Central memory CD4-positive, alpha-beta T cell (primary cell): ENCODE results near the gene KRTAP9-7.

Experiments
- DNase-seq: peaks from one replicate; pipeline ENCODE4 v3.0.0; 2022

KRTAP9-7 gene

DNA sequence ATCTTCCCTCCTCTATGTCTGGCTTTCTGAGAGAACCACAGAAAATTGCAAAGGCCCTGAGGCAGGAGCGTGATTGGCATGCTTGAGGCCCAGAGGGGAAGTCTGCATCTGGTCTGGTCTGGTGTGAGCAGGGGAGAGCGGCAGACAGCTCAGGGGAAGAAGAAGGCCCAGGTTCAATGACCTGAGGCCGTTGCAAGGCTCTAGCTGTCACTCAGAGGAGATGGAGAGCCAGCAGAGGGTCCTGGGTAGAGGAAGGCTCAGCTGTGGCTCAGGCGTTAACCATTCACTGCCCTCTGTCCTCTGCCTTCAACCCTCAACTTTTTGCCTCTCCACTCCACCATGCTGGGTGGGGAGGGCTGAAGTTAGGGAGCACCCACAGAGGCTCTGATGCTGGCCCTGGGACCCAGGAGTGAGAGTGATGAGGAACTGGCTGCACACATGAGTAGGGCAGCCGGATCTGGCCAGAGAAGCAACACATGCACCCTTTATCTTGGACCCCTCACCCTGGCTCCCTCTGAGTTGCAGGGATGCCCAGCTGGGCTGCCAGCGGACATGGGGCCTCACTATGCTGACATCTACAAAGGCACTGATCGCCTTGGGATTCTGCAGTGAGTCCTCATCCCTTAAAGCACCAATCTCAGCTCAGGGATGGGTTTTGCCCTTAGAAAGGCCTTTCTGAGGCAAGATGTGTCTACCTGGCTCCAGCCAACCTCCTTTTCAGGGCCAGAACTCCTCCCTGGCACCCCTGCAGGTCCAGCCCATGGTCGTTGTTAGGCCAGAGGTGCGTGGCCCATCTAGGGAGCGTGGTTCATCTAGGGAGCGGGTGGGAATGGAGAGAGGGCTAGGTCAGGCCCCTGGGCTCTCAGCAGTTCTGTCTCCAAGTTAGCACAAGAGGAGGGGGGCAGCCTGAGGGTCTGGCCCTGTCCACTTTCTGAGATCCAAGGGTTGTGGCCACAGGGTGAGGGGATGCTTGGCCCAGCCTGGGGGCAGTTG is 47.7 kb downstream of the KRTAP9-7 start:
- DNase-seq = no peak

DNA sequence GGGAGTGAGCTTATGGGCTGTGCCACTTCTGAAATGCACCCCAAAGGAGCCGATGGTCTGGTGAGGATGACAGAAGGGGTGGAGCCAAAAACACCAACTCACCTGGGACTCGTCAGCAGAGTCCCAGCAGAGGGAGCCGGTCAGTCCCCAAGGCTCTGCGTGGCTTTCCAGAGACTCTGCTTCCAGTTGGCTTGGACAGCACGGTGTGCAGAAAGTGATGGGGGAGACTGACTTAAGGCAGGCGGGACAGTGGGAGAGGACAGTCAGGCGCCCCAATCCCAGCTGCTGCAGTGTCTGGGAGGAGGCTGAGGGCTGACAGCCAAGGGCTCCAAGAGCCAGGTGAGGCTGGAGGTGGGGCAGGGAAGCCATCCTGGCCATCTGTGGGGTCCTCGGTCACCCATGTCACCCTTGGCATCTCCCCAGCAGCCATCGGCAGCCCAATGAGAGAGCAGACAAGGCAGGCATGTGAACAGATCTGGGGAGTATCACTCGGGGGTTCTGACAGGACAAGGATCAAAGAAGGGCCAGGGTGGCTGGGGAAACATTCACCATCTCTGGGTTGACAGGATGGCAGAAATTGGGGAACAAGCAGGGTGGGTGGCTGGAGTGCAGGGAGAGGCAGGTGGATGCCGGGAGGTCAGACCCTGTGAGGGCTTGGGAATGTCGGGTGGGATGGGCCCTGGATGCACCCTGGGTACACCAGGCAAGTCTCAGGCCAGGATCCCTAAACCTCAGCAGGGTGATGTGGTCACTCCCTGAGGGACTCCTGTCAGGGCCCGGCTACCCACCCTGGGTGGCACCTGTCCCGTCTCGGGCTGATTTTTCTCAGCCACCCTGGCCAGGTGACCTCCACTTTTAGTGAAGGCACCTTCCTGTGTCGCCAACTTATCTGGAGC is 48.9 kb downstream of the KRTAP9-7 start:
- no peak for DNase-seq

GRCh38 chr17:41325126-41325525 is 49.6 kb downstream of the KRTAP9-7 start:
- no peak for DNase-seq

DNA sequence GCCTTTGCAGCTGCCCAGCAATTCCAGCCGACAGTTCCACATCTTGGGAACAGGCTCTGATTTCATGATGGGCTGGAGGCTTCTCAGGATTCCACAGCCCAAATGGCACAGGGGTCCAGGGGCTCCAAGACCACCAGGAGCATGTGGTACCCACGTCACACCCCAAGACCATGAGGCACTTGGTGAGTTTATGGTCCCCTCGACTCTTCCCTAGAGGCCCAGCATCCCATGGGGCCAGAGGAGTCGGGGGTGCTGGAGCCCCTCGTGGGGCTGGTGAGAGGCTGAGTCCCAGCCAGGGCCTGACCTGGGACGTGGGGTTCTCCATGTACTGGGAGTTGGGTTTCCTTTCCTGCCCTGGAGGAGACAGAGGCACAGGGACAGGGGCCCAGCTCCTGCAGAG is 50.1 kb downstream of the KRTAP9-7 start:
- DNase-seq = no peak
